Ishikawa (cell line): ENCODE results near the gene COL9A2.

Source experiments
- CREB1 ChIP-seq: IDR thresholded peaks from 2 replicates; pipeline ENCODE4 v1.6.1; 2012; ENCODE audit warnings: low read depth
- EP300 ChIP-seq: IDR thresholded peaks from 2 replicates; pipeline ENCODE4 v1.6.1; 2012; ENCODE audit warnings: borderline replicate concordance
- NFIC ChIP-seq: IDR thresholded peaks from 2 replicates; pipeline ENCODE4 v1.6.1; 2012
- RAD21 ChIP-seq: IDR thresholded peaks from 2 replicates; pipeline ENCODE4 v1.6.1; 2012; ENCODE audit warnings: low read depth
- REST ChIP-seq: IDR thresholded peaks from 2 replicates; pipeline ENCODE4 v1.6.1; 2012; ENCODE audit warnings: low read depth, mild to moderate bottlenecking
- TAF1 ChIP-seq: IDR thresholded peaks from 2 replicates; pipeline ENCODE4 v1.6.1; 2012; ENCODE audit warnings: low read depth, mild to moderate bottlenecking
- TEAD4 ChIP-seq: IDR thresholded peaks from 2 replicates; pipeline ENCODE4 v1.6.1; 2012
- USF1 ChIP-seq: IDR thresholded peaks from 2 replicates; pipeline ENCODE4 v1.6.1; 2012
- YY1 ChIP-seq: IDR thresholded peaks from 2 replicates; pipeline ENCODE4 v1.6.1; 2012; ENCODE audit warnings: low read depth

- TF ChIP-seq TAF1 (no peak), REST (no peak), EP300 (peak; percentile 33; the same call in 1 of the 2 replicates), USF1 (no peak), YY1 (no peak), RAD21 (no peak), TEAD4 (no peak), CREB1 (no peak), NFIC (peak; percentile 73)
These were observed 8.9 kb downstream of the COL9A2 start for GRCh38 chr1:40308036-40308727.
